Epidermal melanocyte (primary cell): ENCODE results near the gene ADGRF3.
A peak's percentile ranks its signal among the peaks of the same experiment; 100 is the strongest.
"Not testable (repeated sequence)": the region's sequence is repeated elsewhere in the genome, so short reads cannot be mapped to it uniquely, and the experiment has no call there.

Experiments used
- DNase-seq: peaks from one replicate; pipeline ENCODE4 v3.0.0; 2011; ENCODE audit warnings: low spot score; ENCODE audit not compliant: insufficient read length

The ADGRF3 gene

GRCh38 chr2:26349690-26350089, 3.1 kb upstream of the ADGRF3 start:
- no peak for DNase-seq

GRCh38 chr2:26347286-26347865, 787 bp upstream of the ADGRF3 start:
- no peak for DNase-seq

- DNase-seq: peak; percentile 54
Observed at GRCh38 chr2:26345545-26346453, 790 bp downstream of the ADGRF3 start, which contains the start of gene SELENOI. Gene SELENOI (plus strand): TSS chr2:26346143. CDS start chr2:26346233, 90 bp downstream.

GRCh38 chr2:26345283-26345544, 1.4 kb downstream of the ADGRF3 start:
- no peak for DNase-seq

- DNase-seq: no peak
Observed at GRCh38 chr2:26344581-26345282, 1.9 kb downstream of the ADGRF3 start.

- no peak for DNase-seq
Observed at GRCh38 chr2:26340831-26341230, 5.8 kb downstream of the ADGRF3 start.

- DNase-seq: no peak
Observed at GRCh38 chr2:26337298-26337697, 9.3 kb downstream of the ADGRF3 start.

GRCh38 chr2:26336719-26337118, 9.9 kb downstream of the ADGRF3 start:
- DNase-seq: no peak

GRCh38 chr2:26335231-26335630, 11.4 kb downstream of the ADGRF3 start:
- no peak for DNase-seq

- DNase-seq: no peak
Observed at GRCh38 chr2:26333293-26333692, 13.3 kb downstream of the ADGRF3 start.

GRCh38 chr2:26331321-26331720, 15.3 kb downstream of the ADGRF3 start:
- not testable (repeated sequence) for DNase-seq

- DNase-seq: no peak
Observed at GRCh38 chr2:26330604-26331003, 16.0 kb downstream of the ADGRF3 start.

GRCh38 chr2:26330114-26330549, 16.5 kb downstream of the ADGRF3 start:
- peak; percentile 80 for DNase-seq

GRCh38 chr2:26329083-26329482, 17.5 kb downstream of the ADGRF3 start:
- not testable (repeated sequence) for DNase-seq

GRCh38 chr2:26327291-26328272, 19.0 kb downstream of the ADGRF3 start:
- DNase-seq: no peak

- no peak for DNase-seq
Observed at GRCh38 chr2:26326514-26326913, 20.1 kb downstream of the ADGRF3 start.

GRCh38 chr2:26325851-26326250, 20.7 kb downstream of the ADGRF3 start:
- DNase-seq: no peak

GRCh38 chr2:26324903-26325302, 21.7 kb downstream of the ADGRF3 start:
- DNase-seq: no peak

GRCh38 chr2:26324479-26324878, 22.1 kb downstream of the ADGRF3 start:
- not testable (repeated sequence) for DNase-seq

- DNase-seq: no peak
Observed at GRCh38 chr2:26318950-26319349, 27.6 kb downstream of the ADGRF3 start.
